Ovary (tissue), 9 donors: ENCODE data around the gene JADE2. TPM values are rescaled to one million over a fixed set of nuclear protein-coding genes. Genes with fewer than 3 reads are reported as not detected.
A peak's percentile ranks its signal among the peaks of the same experiment; 100 is the strongest.

ENCODE experiments used
- DNase-seq, 5 donors: peaks; one replicate each; pipeline ENCODE4 v3.0.0-alpha.2; 2019 to 2020
- H3K27ac ChIP-seq, 2 donors: fragments of 200-600 bp; one replicate each; pipeline versions ENCODE4 v1.5.1 to v1.8.0; 2019 to 2022
- H3K27me3 ChIP-seq: fragments of 200-600 bp; one replicate; pipeline ENCODE4 v1.8.0; 2022
- H3K36me3 ChIP-seq: fragments of 200-600 bp; sonication (generic); one replicate; pipeline ENCODE4 v1.5.1; 2019
- H3K4me1 ChIP-seq: one replicate; pipeline ENCODE4 v1.8.1; 2013; ENCODE audit warnings: mild to moderate bottlenecking, moderate library complexity; ENCODE audit not compliant: insufficient read depth
- H3K4me3 ChIP-seq: fragments of 200-600 bp; sonication (generic); one replicate; pipeline ENCODE4 v1.5.1; 2017
- H3K9me3 ChIP-seq, 2 donors: fragments of 200-600 bp in 1 of 2; sonication (generic) in 1 of 2; one replicate each; pipeline versions ENCODE4 v1.5.1 to v1.8.1; 2013 to 2019; ENCODE audit warnings: mild to moderate bottlenecking in 1 of 2, moderate library complexity in 1 of 2
- EP300 ChIP-seq: sonication (generic); formaldehyde crosslinking; IDR thresholded peaks from one replicate; pipeline ENCODE4 v1.6.1; 2017; ENCODE audit warnings: antibody characterized with exemption
- POLR2A ChIP-seq: fragments of 450-650 bp; IDR thresholded peaks from one replicate; pipeline ENCODE4 v1.6.1; 2017; ENCODE audit warnings: antibody characterized with exemption, mild to moderate bottlenecking, moderate library complexity
- WGBS, 3 donors: extraction: QIAGEN DNeasy Blood & Tissue Kit in 1 of 3; methylation state at CpG; one replicate each; pipeline versions ENCODE4 v1.1.5 to v1.1.7; 2013 to 2017; 5-methylcytosine and 5-hydroxymethylcytosine counted together
- intact Hi-C, 4 donors: fragments of 100-400 bp; cut with DNase I; formaldehyde crosslinking; loops; one replicate each; pipeline versions ENCODE4 v1.11.0 to v1.15.1; 2022 to 2023
- polyA plus RNA-seq, 2 donors: library from polyadenylated mRNA; stranded (reverse); fragments of 200-250 nt in 1 of 2; fragments of 350-450 nt in 1 of 2; fragmentation: Illumina TruSeq in 1 of 2; extraction: RNeasy Lipid Tissue Mini Kit (QIAGEN cat#74804) in 1 of 2; gene quantifications; one replicate each; pipeline ENCODE4 v1.2.3, GENCODE V29; 2013 to 2014
- total RNA-seq, 7 donors: library from RNA; depleted of rRNA in 2 of 7; stranded (reverse); fragments of >200 nt in 2 of 7; fragmentation: NEBNext Ultra II Directional in 3 of 7; extraction: Animal tissue kit (Norgen Biotek cat#: 25700) in 3 of 7; gene quantifications; one replicate each; pipeline versions ENCODE4 v1.1.0 to v1.2.4, GENCODE V29; 2016 to 2023
- TF ChIP-seq, protein P1 (sequence below), 3 donors: fragments of 450-650 bp in 2 of 3; fragments of 200-600 bp in 1 of 3; IDR thresholded peaks; one replicate each; pipeline versions ENCODE4 v1.5.1 to v1.8.0; 2016 to 2022; ENCODE audit warnings: antibody characterized with exemption in 3 of 3, mild to moderate bottlenecking in 1 of 3
- donor health status: DM: no; HTN: no; CAD: no; lungs with moderate emphysema.
- donor health status: DM: no; HTN: no; CAD: no.
- donor health status: Bipolar disorder and iron deficiency.
- donor health status: DM: yes; HTN: yes; CAD: no.
- donor health status: DM: no; HTN: no; CAD: no.
- donor health status: DM: yes; HTN: yes; CAD: no.

The JADE2 gene
- total and polyA plus RNA-seq, 9 donors, result 23.2 to 82.9 (median 66.0) TPM

DNA sequence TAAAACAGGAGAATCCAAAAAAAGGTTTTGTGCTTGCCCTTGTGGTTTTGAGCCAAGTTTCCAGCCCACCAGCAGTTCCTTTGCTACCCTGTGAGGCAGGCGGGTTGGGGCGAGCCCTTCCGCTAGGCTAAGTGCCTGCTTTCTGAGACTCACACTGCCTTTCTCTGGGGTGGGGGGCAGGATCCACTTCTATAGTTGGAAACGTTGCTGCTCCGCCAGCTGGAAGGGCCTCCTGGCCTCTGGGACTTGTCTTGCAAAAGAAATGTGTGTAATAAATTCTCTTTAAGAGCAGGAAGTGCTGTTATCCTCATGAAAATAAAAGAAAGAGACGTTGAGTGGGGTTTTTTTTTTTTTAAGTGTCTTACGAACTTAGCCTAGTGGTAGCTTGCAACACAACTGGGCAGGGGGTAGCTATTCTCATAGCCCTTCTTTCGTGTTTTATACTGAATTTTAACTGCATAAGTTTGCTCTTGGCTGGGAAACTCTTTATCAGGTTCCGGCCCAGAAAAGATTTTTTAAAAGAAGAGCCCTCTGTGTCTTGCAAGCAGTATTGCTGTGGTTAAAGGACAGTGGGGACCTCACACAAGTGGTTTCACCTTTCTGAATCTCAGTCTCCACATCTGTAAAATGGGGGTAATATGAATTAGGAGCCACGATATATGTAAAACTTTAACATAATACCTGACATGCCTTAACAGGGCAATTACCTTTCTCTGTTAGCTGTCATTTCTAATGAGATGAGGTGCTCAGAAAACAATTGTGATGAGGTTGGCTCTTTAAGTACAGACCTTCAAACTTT, 19.8 kb downstream of the JADE2 start:
- Histone ChIP-seq H3K27ac (peak overlapping the region in 1 of 2 donors; percentile 14), H3K27me3 (no peaks in the 10 kb centered on the region), H3K9me3 (no peaks in the 10 kb centered on the region), H3K4me1 (peaks cover 16% of the 10 kb centered on the region), H3K4me3 (no peak overlapping the region), H3K36me3 (no peaks in the 10 kb centered on the region)
- WGBS, 3 donors, result 20 to 33% (median 26%) methylated on average over 10 of the region's 10 CpGs
- intact Hi-C loops, result no loop called here
- peak; percentile 69 to 81 (median 71) for DNase-seq
- TF ChIP-seq, protein P1, sequence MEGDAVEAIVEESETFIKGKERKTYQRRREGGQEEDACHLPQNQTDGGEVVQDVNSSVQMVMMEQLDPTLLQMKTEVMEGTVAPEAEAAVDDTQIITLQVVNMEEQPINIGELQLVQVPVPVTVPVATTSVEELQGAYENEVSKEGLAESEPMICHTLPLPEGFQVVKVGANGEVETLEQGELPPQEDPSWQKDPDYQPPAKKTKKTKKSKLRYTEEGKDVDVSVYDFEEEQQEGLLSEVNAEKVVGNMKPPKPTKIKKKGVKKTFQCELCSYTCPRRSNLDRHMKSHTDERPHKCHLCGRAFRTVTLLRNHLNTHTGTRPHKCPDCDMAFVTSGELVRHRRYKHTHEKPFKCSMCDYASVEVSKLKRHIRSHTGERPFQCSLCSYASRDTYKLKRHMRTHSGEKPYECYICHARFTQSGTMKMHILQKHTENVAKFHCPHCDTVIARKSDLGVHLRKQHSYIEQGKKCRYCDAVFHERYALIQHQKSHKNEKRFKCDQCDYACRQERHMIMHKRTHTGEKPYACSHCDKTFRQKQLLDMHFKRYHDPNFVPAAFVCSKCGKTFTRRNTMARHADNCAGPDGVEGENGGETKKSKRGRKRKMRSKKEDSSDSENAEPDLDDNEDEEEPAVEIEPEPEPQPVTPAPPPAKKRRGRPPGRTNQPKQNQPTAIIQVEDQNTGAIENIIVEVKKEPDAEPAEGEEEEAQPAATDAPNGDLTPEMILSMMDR (IDR thresholded peaks at IDR 0.05), result no peak
- no peak for TF ChIP-seq POLR2A
- TF ChIP-seq EP300, result no peak

DNA sequence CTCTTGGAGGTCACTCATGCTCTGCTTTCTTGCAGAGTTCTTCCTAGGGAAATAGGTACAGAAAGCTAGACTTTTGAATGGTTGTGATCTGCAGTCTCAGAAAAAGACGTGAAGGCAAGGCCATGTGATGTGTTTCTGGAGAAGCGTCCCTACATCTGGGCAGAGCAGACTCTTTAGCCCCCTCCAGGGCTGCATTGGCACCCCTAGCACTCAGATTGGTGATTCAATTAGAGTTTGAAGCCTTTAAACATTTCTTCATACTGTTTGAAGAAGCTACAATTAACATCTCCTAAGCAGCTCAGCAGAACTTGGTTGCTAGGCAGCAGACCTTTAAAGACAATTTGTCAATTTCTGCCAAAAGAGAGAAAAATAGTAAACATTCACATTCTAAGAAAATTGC, 21.6 kb downstream of the JADE2 start:
- H3K4me3 ChIP-seq, result no peak overlapping the region
- intact Hi-C loops, result no loop called here
- peaks cover 23% of the 10 kb centered on the region for H3K4me1 ChIP-seq
- no peak overlapping the region for H3K27ac ChIP-seq
- TF ChIP-seq EP300, result no peak
- TF ChIP-seq, protein P1 (IDR thresholded peaks at IDR 0.05), result no peak
- no peak for TF ChIP-seq POLR2A
- 56 to 81% (median 63%) methylated on average over 2 of the region's 2 CpGs for WGBS, 3 donors
- no peaks in the 10 kb centered on the region for H3K9me3 ChIP-seq
- DNase-seq, result no peak
- no peaks in the 10 kb centered on the region for H3K36me3 ChIP-seq
- H3K27me3 ChIP-seq, result no peaks in the 10 kb centered on the region

GRCh38 chr5:134547579-134547978, 22.1 kb downstream of the JADE2 start:
- WGBS, 3 donors, result 19 to 51% (median 33%) methylated on average over 2 of the region's 2 CpGs
- Histone ChIP-seq H3K4me1 (peaks cover 26% of the 10 kb centered on the region), H3K27ac (no peak overlapping the region), H3K4me3 (no peak overlapping the region), H3K27me3 (no peaks in the 10 kb centered on the region), H3K36me3 (no peaks in the 10 kb centered on the region), H3K9me3 (no peaks in the 10 kb centered on the region)
- intact Hi-C loops, result no loop called here
- TF ChIP-seq EP300 (no peak), POLR2A (no peak)
- TF ChIP-seq, protein P1 (IDR thresholded peaks at IDR 0.05), result no peak
- DNase-seq, result peak in 2 of 5 donors; percentile 32 to 56

- Histone ChIP-seq H3K27ac (no peak overlapping the region), H3K27me3 (no peaks in the 10 kb centered on the region), H3K36me3 (no peaks in the 10 kb centered on the region), H3K9me3 (no peaks in the 10 kb centered on the region), H3K4me3 (no peak overlapping the region), H3K4me1 (peaks cover 28% of the 10 kb centered on the region)
- 77 to 84% (median 81%) methylated on average over 13 of the region's 13 CpGs for WGBS, 3 donors
- TF ChIP-seq, protein P1 (IDR thresholded peaks at IDR 0.05), result no peak
- TF ChIP-seq POLR2A (no peak), EP300 (no peak)
- intact Hi-C loops, result loop anchor here in 1 of 4 donors (1.0 kb wide), 1 partner anchor 14 kb away; no protein-coding TSS in a partner anchor
- no peak for DNase-seq
These were observed 22.7 kb downstream of the JADE2 start for GRCh38 chr5:134547999-134548658.
